Keratinocyte (primary cell): ENCODE results near the gene UBFD1. TPM values are rescaled to one million over a fixed set of nuclear protein-coding genes. Genes with fewer than 3 reads are reported as not detected.

Source experiments
- DNase-seq: peaks from one replicate; pipeline ENCODE4 v3.0.0-alpha.2; 2011; ENCODE audit warnings: low read depth, missing footprints, low spot score
- FAIRE-seq: peaks from 2 replicates; lab custom pipeline; 2011; peaks lifted over from hg19 to GRCh38; lab: Jason Lieb, UNC
- H2AFZ ChIP-seq: 2 replicates; pipeline ENCODE4 v1.6.0; 2012; ENCODE audit warnings: low read length, control low read depth, inconsistent platforms; ENCODE audit not compliant: control insufficient read depth
- H3K27ac ChIP-seq: 2 replicates; pipeline ENCODE4 v1.5.1; 2011; ENCODE audit warnings: low read length; ENCODE audit not compliant: control insufficient read depth, insufficient read depth
- H3K27me3 ChIP-seq: 3 replicates; pipeline ENCODE4 v1.6.0; 2011; ENCODE audit warnings: low read length; ENCODE audit not compliant: control insufficient read depth, insufficient read depth; ENCODE audit errors: extremely low read depth
- H3K36me3 ChIP-seq, 2 experiments: 2 replicates in 1 of 2; 3 replicates in 1 of 2; pipeline ENCODE4 v1.5.1; 2011; ENCODE audit warnings: low read length in 2 of 2, mild to moderate bottlenecking in 1 of 2; ENCODE audit not compliant: control insufficient read depth in 2 of 2, insufficient read depth in 2 of 2; ENCODE audit errors: extremely low read depth in 1 of 2
- H3K4me1 ChIP-seq: 3 replicates; pipeline ENCODE4 v1.5.1; 2011; ENCODE audit warnings: low read length; ENCODE audit not compliant: control insufficient read depth, insufficient read depth; ENCODE audit errors: extremely low read depth
- H3K4me2 ChIP-seq: 3 replicates; pipeline ENCODE4 v1.6.0; 2011; ENCODE audit warnings: low read depth, low read length; ENCODE audit not compliant: control insufficient read depth, insufficient read depth; ENCODE audit errors: extremely low read depth
- H3K4me3 ChIP-seq, 3 experiments: fragments of 200-600 bp in 1 of 3; sonication (generic) in 1 of 3; 2 replicates in 2 of 3; 3 replicates in 1 of 3; pipeline ENCODE4 v1.5.1; 2011 to 2016; ENCODE audit warnings: low read length in 3 of 3, mild to moderate bottlenecking in 3 of 3, control low read depth in 2 of 3, inconsistent platforms in 1 of 3, low read depth in 1 of 3, mixed read lengths in 1 of 3, mixed run types in 1 of 3, moderate library complexity in 1 of 3; ENCODE audit not compliant: control insufficient read depth in 2 of 3, insufficient read depth in 2 of 3; ENCODE audit errors: extremely low read depth in 1 of 3
- H3K79me2 ChIP-seq: 2 replicates; pipeline ENCODE4 v1.6.0; 2012; ENCODE audit warnings: low read length; ENCODE audit not compliant: control insufficient read depth, insufficient read depth
- H3K9ac ChIP-seq: 3 replicates; pipeline ENCODE4 v1.6.0; 2011; ENCODE audit warnings: low read length; ENCODE audit not compliant: control insufficient read depth, insufficient read depth; ENCODE audit errors: extremely low read depth
- H3K9me1 ChIP-seq: 3 replicates; pipeline ENCODE4 v1.6.0; 2011; ENCODE audit warnings: low read length; ENCODE audit not compliant: control insufficient read depth, insufficient read depth; ENCODE audit errors: extremely low read depth
- H3K9me3 ChIP-seq: 2 replicates; pipeline ENCODE4 v1.5.1; 2012; ENCODE audit warnings: low read depth, low read length; ENCODE audit not compliant: control insufficient read depth
- H4K20me1 ChIP-seq: 3 replicates; pipeline ENCODE4 v1.6.0; 2011; ENCODE audit warnings: low read length; ENCODE audit not compliant: control insufficient read depth, insufficient read depth; ENCODE audit errors: extremely low read depth
- EZH2 ChIP-seq: IDR thresholded peaks from one replicate; pipeline ENCODE4 v1.6.1; 2012; ENCODE audit warnings: inconsistent platforms, mild to moderate bottlenecking, low read length, moderate library complexity
- dilution Hi-C: fragments of 300-500 bp; cut with MboI; formaldehyde crosslinking; loops from one replicate; pipeline ENCODE4 v1.7.0; 2020; ENCODE audit warnings: low sequenced_read_pairs; ENCODE audit not compliant: extremely low pct_ligation_motif_present
- polyA plus RNA-seq, 5 experiments: library from polyadenylated mRNA; depleted of rRNA in 3 of 5; stranded (reverse) in 3 of 5; stranded (forward) in 1 of 5; unstranded in 1 of 5; fragments of >200 nt; gene quantifications; 1 replicate in 1 of 5; 2 replicates in 3 of 5; 3 replicates in 1 of 5; pipeline versions ENCODE4 v1.2.1 to v1.2.3, GENCODE V29; 2011 to 2012; ENCODE audit warnings: missing spikeins in 2 of 5, low read depth in 1 of 5, low replicate concordance in 1 of 5
- TF ChIP-seq, protein P1 (sequence below), 3 experiments: IDR thresholded peaks in 1 of 3; conservative IDR thresholded peaks in 1 of 3; optimal IDR thresholded peaks in 1 of 3; 2 replicates in 2 of 3; 3 replicates in 1 of 3; pipeline versions ENCODE3 to v1.5.1; 2011; ENCODE audit warnings: low read length in 3 of 3, mild to moderate bottlenecking in 3 of 3, moderate library complexity in 2 of 3, control low read depth in 1 of 3, inconsistent platforms in 1 of 3; ENCODE audit not compliant: insufficient read depth in 2 of 3; ENCODE audit errors: extremely low read depth in 1 of 3

The UBFD1 gene
- polyA plus RNA-seq, 1 donor (not counting 4 experiments of a cell fraction or from before 2014, with no cell fraction given), result 36.3 TPM

DNA sequence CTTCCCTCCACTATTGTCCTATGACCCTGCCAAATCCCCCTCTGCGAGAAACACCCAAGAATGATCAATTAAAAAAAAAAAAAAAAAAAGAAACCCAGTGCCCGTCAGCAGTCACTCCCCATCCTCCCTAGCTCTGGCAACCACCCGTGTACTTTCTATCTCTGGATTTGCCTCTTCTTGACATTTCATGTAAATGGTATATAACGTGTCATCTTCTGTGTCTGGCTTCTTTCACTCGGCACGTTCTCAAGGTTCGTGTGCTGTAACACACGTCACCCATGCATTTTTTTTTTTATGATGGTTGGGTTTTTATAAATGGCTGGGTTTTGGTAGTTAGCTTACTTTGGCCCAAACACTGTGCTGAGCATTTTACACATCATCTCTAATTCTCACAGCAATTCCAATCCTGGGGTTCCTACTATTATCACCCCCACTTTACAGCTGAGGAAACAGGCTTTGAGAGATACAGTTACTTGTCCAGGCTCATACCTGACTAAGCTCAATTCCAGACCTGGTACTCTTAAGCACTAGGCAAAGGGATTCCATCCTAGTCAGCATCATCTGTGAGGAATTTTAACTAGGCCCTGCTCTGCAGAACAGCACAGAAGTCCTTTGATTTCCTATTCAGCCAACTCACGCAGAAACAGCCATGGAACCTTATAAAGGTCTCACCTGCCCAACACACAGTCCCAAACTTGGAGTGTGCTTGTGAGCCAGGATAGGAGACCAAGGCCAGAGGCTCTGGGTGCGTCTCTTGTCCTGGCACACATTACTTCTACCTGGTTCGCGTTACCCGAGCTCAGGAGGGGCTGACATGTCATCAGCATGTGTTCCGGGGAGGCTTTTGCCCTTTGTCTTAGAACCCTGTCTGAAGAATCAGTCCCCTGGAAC is 26.9 kb downstream of the UBFD1 start:
- H3K27me3 ChIP-seq, result no peaks in the 10 kb centered on the region
- no peak overlapping the region for H3K4me3 ChIP-seq
- peaks cover 3% of the 10 kb centered on the region for H4K20me1 ChIP-seq
- no peak overlapping the region for H2AFZ ChIP-seq
- peaks cover 11 to 18% of the 10 kb centered on the region in 2 experiments for H3K36me3 ChIP-seq
- H3K9ac ChIP-seq, result no peak overlapping the region
- H3K79me2 ChIP-seq, result peaks cover 24% of the 10 kb centered on the region
- dilution Hi-C loops, result no loop called here
- DNase-seq (no peak), FAIRE-seq (no peak)
- H3K9me1 ChIP-seq, result no peaks in the 10 kb centered on the region
- H3K4me1 ChIP-seq, result no peaks in the 10 kb centered on the region
- no peaks in the 10 kb centered on the region for H3K9me3 ChIP-seq
- H3K27ac ChIP-seq, result no peak overlapping the region
- H3K4me2 ChIP-seq, result no peak overlapping the region
- TF ChIP-seq, protein P1, sequence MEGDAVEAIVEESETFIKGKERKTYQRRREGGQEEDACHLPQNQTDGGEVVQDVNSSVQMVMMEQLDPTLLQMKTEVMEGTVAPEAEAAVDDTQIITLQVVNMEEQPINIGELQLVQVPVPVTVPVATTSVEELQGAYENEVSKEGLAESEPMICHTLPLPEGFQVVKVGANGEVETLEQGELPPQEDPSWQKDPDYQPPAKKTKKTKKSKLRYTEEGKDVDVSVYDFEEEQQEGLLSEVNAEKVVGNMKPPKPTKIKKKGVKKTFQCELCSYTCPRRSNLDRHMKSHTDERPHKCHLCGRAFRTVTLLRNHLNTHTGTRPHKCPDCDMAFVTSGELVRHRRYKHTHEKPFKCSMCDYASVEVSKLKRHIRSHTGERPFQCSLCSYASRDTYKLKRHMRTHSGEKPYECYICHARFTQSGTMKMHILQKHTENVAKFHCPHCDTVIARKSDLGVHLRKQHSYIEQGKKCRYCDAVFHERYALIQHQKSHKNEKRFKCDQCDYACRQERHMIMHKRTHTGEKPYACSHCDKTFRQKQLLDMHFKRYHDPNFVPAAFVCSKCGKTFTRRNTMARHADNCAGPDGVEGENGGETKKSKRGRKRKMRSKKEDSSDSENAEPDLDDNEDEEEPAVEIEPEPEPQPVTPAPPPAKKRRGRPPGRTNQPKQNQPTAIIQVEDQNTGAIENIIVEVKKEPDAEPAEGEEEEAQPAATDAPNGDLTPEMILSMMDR (optimal IDR thresholded peaks at IDR 0.05 in 1 of 3, IDR thresholded peaks at IDR 0.05 in 1 of 3, conservative IDR thresholded peaks at IDR 0.05 in 1 of 3; ENCODE audit: extremely low read depth in 1 of 3, insufficient read depth in 2 of 3, low read length in 3 of 3), result no peak
- TF ChIP-seq EZH2, result no peak

DNA sequence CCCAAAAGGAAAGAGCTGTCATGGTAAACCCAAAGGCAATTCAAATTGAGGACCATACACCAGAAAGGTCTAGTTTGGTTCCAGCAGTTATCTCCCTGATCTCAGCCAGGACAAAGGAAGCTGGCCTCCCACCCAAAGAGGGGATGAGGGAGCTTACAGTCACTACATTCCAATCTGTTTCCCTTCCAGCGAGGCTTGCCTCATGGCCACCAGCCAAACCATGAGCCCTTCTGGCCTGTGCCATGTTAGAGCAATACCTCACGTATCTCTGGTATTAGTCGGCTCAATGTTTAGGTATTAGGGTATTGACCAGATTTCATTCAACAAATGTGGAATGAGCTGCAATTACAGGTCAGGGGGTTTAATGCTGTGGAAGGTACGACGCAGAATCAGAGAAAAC is 30.2 kb downstream of the UBFD1 start:
- Histone ChIP-seq H3K9ac (no peak overlapping the region), H3K9me3 (no peaks in the 10 kb centered on the region), H3K4me1 (no peaks in the 10 kb centered on the region), H3K27ac (no peak overlapping the region), H3K9me1 (no peaks in the 10 kb centered on the region), H3K27me3 (no peaks in the 10 kb centered on the region), H3K4me3 (no peak overlapping the region), H2AFZ (no peak overlapping the region), H3K36me3 (peaks cover 28 to 30% of the 10 kb centered on the region in 2 experiments), H3K79me2 (peaks cover 56% of the 10 kb centered on the region), H3K4me2 (no peak overlapping the region), H4K20me1 (peaks cover 7% of the 10 kb centered on the region)
- TF ChIP-seq EZH2, result no peak
- TF ChIP-seq, protein P1 (optimal IDR thresholded peaks at IDR 0.05 in 1 of 3, IDR thresholded peaks at IDR 0.05 in 1 of 3, conservative IDR thresholded peaks at IDR 0.05 in 1 of 3; ENCODE audit: extremely low read depth in 1 of 3, insufficient read depth in 2 of 3, low read length in 3 of 3), result no peak
- FAIRE-seq (no peak), DNase-seq (no peak)
- dilution Hi-C loops, result no loop called here
